Testis (tissue), 2 donors: Measurements from ENCODE around the gene APOB.

ENCODE experiments used
- CTCF ChIP-seq, 3 experiments: fragments of 450-650 bp in 2 of 3; fragments of 200-600 bp in 1 of 3; sonication (generic) in 1 of 3; IDR thresholded peaks; one replicate each; pipeline ENCODE4 v1.5.1; 2016 to 2019; ENCODE audit warnings: antibody characterized with exemption in 3 of 3, mild to moderate bottlenecking in 2 of 3, moderate library complexity in 1 of 3
- POLR2A ChIP-seq: fragments of 450-650 bp; IDR thresholded peaks from one replicate; pipeline ENCODE4 v1.6.1; 2017; ENCODE audit warnings: antibody characterized with exemption, mild to moderate bottlenecking, moderate library complexity

GRCh38 chr2:21024198-21024597 lies 19.7 kb downstream of the APOB start:
- TF ChIP-seq CTCF (IDR thresholded peaks at IDR 0.05) (no peak), POLR2A (no peak)
